ENCODE results near the gene RBM19.

Gene RBM19

GRCh38 chr12:113892556-113892955 lies 73.6 kb downstream of the RBM19 start:
- H3K36me3 ChIP-seq: peaks cover 4% of the 10 kb centered on the region
- no peak overlapping the region for H3K4me3 ChIP-seq (ENCODE audit: low read depth in 1 of 2, low read length in 1 of 2)
- no peak for TF ChIP-seq CTCF (IDR thresholded peaks at IDR 0.05)
- no peaks in the 10 kb centered on the region for H3K27me3 ChIP-seq
- H3K9me3 ChIP-seq: no peaks in the 10 kb centered on the region
- H3K27ac ChIP-seq: no peak overlapping the region
- no peaks in the 10 kb centered on the region for H3K4me1 ChIP-seq (ENCODE audit: control insufficient read depth in 1 of 2, insufficient read depth in 1 of 2, low read depth in 1 of 2, low read length in 1 of 2)

GRCh38 chr12:113891739-113892520 lies 74.2 kb downstream of the RBM19 start:
- TF ChIP-seq CTCF (IDR thresholded peaks at IDR 0.05): no peak
- Histone ChIP-seq H3K9me3 (no peaks in the 10 kb centered on the region), H3K27me3 (no peaks in the 10 kb centered on the region), H3K36me3 (peaks cover 4% of the 10 kb centered on the region), H3K27ac (no peak overlapping the region), H3K4me3 (ENCODE audit: low read depth in 1 of 2, low read length in 1 of 2) (no peak overlapping the region), H3K4me1 (ENCODE audit: control insufficient read depth in 1 of 2, insufficient read depth in 1 of 2, low read depth in 1 of 2, low read length in 1 of 2) (no peaks in the 10 kb centered on the region)

- Histone ChIP-seq H3K4me1 (ENCODE audit: control insufficient read depth in 1 of 2, insufficient read depth in 1 of 2, low read depth in 1 of 2, low read length in 1 of 2) (no peaks in the 10 kb centered on the region), H3K36me3 (peaks cover 4% of the 10 kb centered on the region), H3K9me3 (no peaks in the 10 kb centered on the region), H3K27me3 (no peaks in the 10 kb centered on the region), H3K27ac (no peak overlapping the region), H3K4me3 (ENCODE audit: low read depth in 1 of 2, low read length in 1 of 2) (no peak overlapping the region)
- no peak for TF ChIP-seq CTCF (IDR thresholded peaks at IDR 0.05)
Measured at GRCh38 chr12:113891167-113891692, 74.9 kb downstream of the RBM19 start.

- H3K27ac ChIP-seq: no peak overlapping the region
- no peaks in the 10 kb centered on the region for H3K4me1 ChIP-seq (ENCODE audit: control insufficient read depth in 1 of 2, insufficient read depth in 1 of 2, low read depth in 1 of 2, low read length in 1 of 2)
- no peaks in the 10 kb centered on the region for H3K9me3 ChIP-seq
- TF ChIP-seq CTCF (IDR thresholded peaks at IDR 0.05): no peak
- peaks cover 4% of the 10 kb centered on the region for H3K36me3 ChIP-seq
- no peaks in the 10 kb centered on the region for H3K27me3 ChIP-seq
- H3K4me3 ChIP-seq (ENCODE audit: low read depth in 1 of 2, low read length in 1 of 2): no peak overlapping the region
Measured at GRCh38 chr12:113889891-113890581, 76.1 kb downstream of the RBM19 start.

- Histone ChIP-seq H3K36me3 (peaks cover 4% of the 10 kb centered on the region), H3K4me1 (ENCODE audit: control insufficient read depth in 1 of 2, insufficient read depth in 1 of 2, low read depth in 1 of 2, low read length in 1 of 2) (no peaks in the 10 kb centered on the region), H3K27me3 (no peaks in the 10 kb centered on the region), H3K27ac (no peak overlapping the region), H3K9me3 (no peaks in the 10 kb centered on the region), H3K4me3 (ENCODE audit: low read depth in 1 of 2, low read length in 1 of 2) (no peak overlapping the region)
- no peak for TF ChIP-seq CTCF (IDR thresholded peaks at IDR 0.05)
Measured at GRCh38 chr12:113889076-113889475, 77.0 kb downstream of the RBM19 start.

Data from neutrophil (primary cell).